A549 (cell line): ENCODE measurements around the gene OGFOD1.

Experiments used
- CTCF ChIP-seq: fragments of >200 bp; sonication (Bioruptor Twin); formaldehyde crosslinking; IDR thresholded peaks from 3 replicates; pipeline ENCODE4 v1.5.1; 2016
- ELK1 ChIP-seq: fragments of 150-350 bp; IDR thresholded peaks from 2 replicates; pipeline ENCODE4 v1.6.1; 2014; ENCODE audit warnings: low read depth, mild to moderate bottlenecking, low read length
- ESRRA ChIP-seq: fragments of 150-350 bp; IDR thresholded peaks from 2 replicates; pipeline ENCODE4 v1.6.1; 2014; ENCODE audit warnings: mild to moderate bottlenecking, low read length, borderline replicate concordance
- HOXA7 ChIP-seq: fragments of 250-450 bp; sonication (Bioruptor Pico); IDR thresholded peaks from 2 replicates; pipeline ENCODE4 v1.5.0; 2020; ENCODE audit warnings: mild to moderate bottlenecking, moderate library complexity
- POLR2A ChIP-seq: IDR thresholded peaks from 2 replicates; pipeline ENCODE4 v1.6.1; 2012; ENCODE audit warnings: mild to moderate bottlenecking, low read length
- RCOR1 ChIP-seq: fragments of 150-350 bp; IDR thresholded peaks from 2 replicates; pipeline ENCODE4 v1.6.1; 2014; ENCODE audit warnings: antibody characterized with exemption, low read length, low read depth
- REST ChIP-seq: fragments of 200-600 bp; sonication (generic); IDR thresholded peaks from 2 replicates; pipeline ENCODE4 v1.6.1; 2016; ENCODE audit warnings: antibody characterized with exemption, mild to moderate bottlenecking, moderate library complexity

GRCh38 chr16:56488035-56488434, 36.7 kb downstream of the OGFOD1 start:
- TF ChIP-seq CTCF (no peak), POLR2A (no peak), ELK1 (no peak), HOXA7 (no peak), RCOR1 (no peak), ESRRA (no peak), REST (no peak)
